Measurements from ENCODE around the gene COL2A1.

- TF ChIP-seq POLR2A (IDR thresholded peaks at IDR 0.05) (no peak), CTCF (IDR thresholded peaks at IDR 0.05) (no peak), POLR2AphosphoS5 (IDR thresholded peaks at IDR 0.05) (no peak), EP300 (IDR thresholded peaks at IDR 0.05) (no peak)
Measured at GRCh38 chr12:48002773-48003218, 1.5 kb downstream of the COL2A1 start.

All from stomach (tissue), 4 donors.